HG03565 (cell line): ENCODE results near the gene NRL.

Experiments used
- ATAC-seq: cut with Tn5 transposase; IDR thresholded peaks from one replicate; pipeline ENCODE4 v1.9.1; 2021; ENCODE audit warnings: mild to moderate bottlenecking, moderate library complexity; ENCODE audit not compliant: unreplicated experiment

Gene NRL

GRCh38 chr14:24083462-24083861 lies 31.3 kb downstream of the NRL start:
- ATAC-seq = no peak

- no peak for ATAC-seq
Measured at GRCh38 chr14:24082411-24083080, 32.2 kb downstream of the NRL start.

GRCh38 chr14:24081739-24082211 lies 33.0 kb downstream of the NRL start:
- ATAC-seq = no peak

- ATAC-seq = peak; percentile 71
Measured at GRCh38 chr14:24080888-24081738, 33.6 kb downstream of the NRL start.

GRCh38 chr14:24080142-24080530 lies 34.6 kb downstream of the NRL start:
- ATAC-seq = no peak

- ATAC-seq = no peak
Measured at GRCh38 chr14:24079491-24080141, 35.1 kb downstream of the NRL start.

- no peak for ATAC-seq
Measured at GRCh38 chr14:24078146-24078545, 36.6 kb downstream of the NRL start.

GRCh38 chr14:24077086-24077485 lies 37.7 kb downstream of the NRL start:
- no peak for ATAC-seq

- ATAC-seq = no peak
Measured at GRCh38 chr14:24076302-24076601, 38.5 kb downstream of the NRL start.

GRCh38 chr14:24075485-24076301 lies 39.1 kb downstream of the NRL start:
- ATAC-seq = no peak

GRCh38 chr14:24074625-24075484 lies 39.9 kb downstream of the NRL start:
- no peak for ATAC-seq

GRCh38 chr14:24072881-24073877 lies 41.6 kb downstream of the NRL start:
- no peak for ATAC-seq

GRCh38 chr14:24072436-24072835 lies 42.3 kb downstream of the NRL start:
- no peak for ATAC-seq

GRCh38 chr14:24071836-24072430 lies 42.8 kb downstream of the NRL start:
- ATAC-seq = no peak

GRCh38 chr14:24071144-24071697 lies 43.5 kb downstream of the NRL start, which contains the start of gene CPNE6:
Gene CPNE6 (plus strand): TSS chr14:24071562. CDS start chr14:24072937, 1,375 bp downstream.
- ATAC-seq = no peak

- no peak for ATAC-seq
Measured at GRCh38 chr14:24070285-24071143, 44.2 kb downstream of the NRL start.

- ATAC-seq = no peak
Measured at GRCh38 chr14:24069411-24069735, 45.4 kb downstream of the NRL start.
